Adrenal gland (tissue), 5 donors: Measurements from ENCODE around the gene NYAP2.

Experiments
- CTCF ChIP-seq, 6 experiments: fragments of 450-650 bp in 4 of 6; fragments of 200-600 bp in 2 of 6; sonication (generic) in 1 of 6; IDR thresholded peaks; 1 replicate in 5 of 6; 2 replicates in 1 of 6; pipeline versions ENCODE4 v1.5.1 to v1.8.0; 2016 to 2021; ENCODE audit warnings: antibody characterized with exemption in 6 of 6, mild to moderate bottlenecking in 2 of 6, moderate library complexity in 1 of 6
- POLR2A ChIP-seq, 2 donors: fragments of 450-650 bp; IDR thresholded peaks; one replicate each; pipeline ENCODE4 v1.6.1; 2017; ENCODE audit warnings: antibody characterized with exemption in 2 of 2, mild to moderate bottlenecking in 2 of 2, moderate library complexity in 1 of 2
- donor health status: DM: no; HTN: no; CAD: no.

GRCh38 chr2:225543626-225544025 lies 144.1 kb downstream of the NYAP2 start:
- TF ChIP-seq CTCF (IDR thresholded peaks at IDR 0.05) = no peak
- no peak for TF ChIP-seq POLR2A (IDR thresholded peaks at IDR 0.05)
